Gastroesophageal sphincter (tissue), 4 donors: Measurements from ENCODE around the gene KRTAP5-3. TPM values are rescaled to one million over a fixed set of nuclear protein-coding genes. Genes with fewer than 3 reads are reported as not detected.

Source experiments
- ATAC-seq: fragments of 150-250 bp; one replicate; pipeline ENCODE4 v1.9.1; 2016; ENCODE audit warnings: mild to moderate bottlenecking, moderate library complexity
- H3K27ac ChIP-seq, 4 donors: fragments of 200-600 bp; sonication (generic) in 3 of 4; 1 replicate in 3 of 4; 2 replicates in 1 of 4; pipeline ENCODE4 v1.5.1; 2016 to 2019
- H3K27me3 ChIP-seq: fragments of 200-600 bp; sonication (generic); one replicate; pipeline ENCODE4 v1.5.1; 2019
- H3K36me3 ChIP-seq, 2 donors: fragments of 200-600 bp; sonication (generic); one replicate each; pipeline ENCODE4 v1.5.1; 2019; ENCODE audit warnings: control low read depth in 1 of 2
- H3K4me1 ChIP-seq, 3 donors: fragments of 200-600 bp; sonication (generic); 1 replicate in 2 of 3; 2 replicates in 1 of 3; pipeline ENCODE4 v1.5.1; 2016 to 2019; ENCODE audit warnings: control low read depth in 2 of 3
- H3K4me3 ChIP-seq, 2 donors: fragments of 200-600 bp; sonication (generic); one replicate each; pipeline ENCODE4 v1.5.1; 2019; ENCODE audit warnings: mild to moderate bottlenecking in 1 of 2, moderate library complexity in 1 of 2
- H3K9me3 ChIP-seq, 3 donors: fragments of 200-600 bp; sonication (generic); one replicate each; pipeline ENCODE4 v1.5.1; 2017 to 2019; ENCODE audit warnings: control low read depth in 2 of 3
- CTCF ChIP-seq, 4 experiments: fragments of 200-600 bp in 2 of 4; fragments of 450-650 bp in 2 of 4; sonication (generic) in 1 of 4; IDR thresholded peaks; one replicate each; pipeline ENCODE4 v1.5.1; 2017 to 2019; ENCODE audit warnings: antibody characterized with exemption in 4 of 4, mild to moderate bottlenecking in 2 of 4, moderate library complexity in 2 of 4
- EP300 ChIP-seq: sonication (generic); formaldehyde crosslinking; IDR thresholded peaks from one replicate; pipeline ENCODE4 v1.6.1; 2017; ENCODE audit warnings: antibody characterized with exemption, mild to moderate bottlenecking
- POLR2A ChIP-seq, 2 donors: fragments of 450-650 bp; IDR thresholded peaks; one replicate each; pipeline ENCODE4 v1.6.1; 2017; ENCODE audit warnings: antibody characterized with exemption in 2 of 2, mild to moderate bottlenecking in 2 of 2, moderate library complexity in 1 of 2
- POLR2AphosphoS5 ChIP-seq: sonication (generic); formaldehyde crosslinking; IDR thresholded peaks from one replicate; pipeline ENCODE4 v1.6.1; 2017; ENCODE audit warnings: antibody characterized with exemption
- WGBS, 2 donors: methylation state at CpG; one replicate each; pipeline ENCODE4 v1.1.5; 2018; ENCODE audit warnings: low coverage in 1 of 2; 5-methylcytosine and 5-hydroxymethylcytosine counted together
- total RNA-seq, 4 donors: library from RNA; depleted of rRNA; stranded (reverse); fragments of >200 nt; gene quantifications; one replicate each; pipeline ENCODE4 v1.1.0, GENCODE V29; 2016

Gene KRTAP5-3
- total RNA-seq, 4 donors from 2014 or later: not detected

GRCh38 chr11:1559111-1559951, 48.9 kb downstream of the KRTAP5-3 start:
- peak overlapping the region; percentile 83 to 99 (median 95) for H3K27ac ChIP-seq
- H3K27me3 ChIP-seq: no peaks in the 10 kb centered on the region
- H3K4me3 ChIP-seq: peak overlapping the region in 1 of 2 donors; percentile 31
- peak in 1 of 2 donors; percentile 21 for TF ChIP-seq POLR2A (IDR thresholded peaks at IDR 0.05)
- peak in 2 of 4 experiments; percentile 9 to 18 for TF ChIP-seq CTCF (IDR thresholded peaks at IDR 0.05)
- TF ChIP-seq EP300: no peak
- TF ChIP-seq POLR2AphosphoS5: peak; percentile 97
- H3K4me1 ChIP-seq: peaks cover 3 to 67% (median 29%) of the 10 kb centered on the region in 3 donors
- ATAC-seq: peak; percentile 90
- H3K9me3 ChIP-seq: no peaks in the 10 kb centered on the region
- WGBS, 2 donors: no CpG with 5 or more reads among the region's 29 CpGs
- peaks cover 0 to 37% of the 10 kb centered on the region in 2 donors for H3K36me3 ChIP-seq

DNA sequence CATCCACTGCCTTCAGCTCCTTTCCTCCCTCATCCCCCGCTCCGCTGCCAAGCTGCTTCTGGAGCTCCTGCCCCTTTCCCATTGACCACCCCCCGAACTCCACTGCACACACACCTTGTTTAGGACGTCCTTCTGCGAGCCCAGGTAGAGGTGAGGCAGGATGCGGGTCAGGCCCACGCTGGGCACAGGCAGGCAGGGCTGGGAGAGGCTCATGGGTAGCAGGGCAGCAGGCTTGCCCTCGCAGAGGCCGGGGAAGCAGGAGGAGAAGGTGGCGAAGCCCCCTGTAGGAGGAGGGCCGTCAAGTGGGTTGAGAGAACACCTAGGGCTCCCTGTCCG, 49.5 kb downstream of the KRTAP5-3 start:
- ATAC-seq: no peak
- WGBS, 2 donors: no CpG with 5 or more reads among the region's 12 CpGs
- Histone ChIP-seq H3K4me1 (peaks cover 3 to 61% (median 26%) of the 10 kb centered on the region in 3 donors), H3K27me3 (no peaks in the 10 kb centered on the region), H3K27ac (peak overlapping the region; percentile 83 to 99 (median 95)), H3K36me3 (peaks cover 0 to 35% of the 10 kb centered on the region in 2 donors), H3K9me3 (no peaks in the 10 kb centered on the region), H3K4me3 (peak overlapping the region in 1 of 2 donors; percentile 31)
- TF ChIP-seq EP300: no peak
- TF ChIP-seq CTCF (IDR thresholded peaks at IDR 0.05): no peak
- no peak for TF ChIP-seq POLR2AphosphoS5
- no peak for TF ChIP-seq POLR2A (IDR thresholded peaks at IDR 0.05)

- H3K4me1 ChIP-seq: peaks cover 3 to 58% (median 26%) of the 10 kb centered on the region in 3 donors
- H3K27ac ChIP-seq: peak overlapping the region; percentile 83 to 99 (median 95)
- H3K27me3 ChIP-seq: no peaks in the 10 kb centered on the region
- WGBS, 2 donors: 30% methylated on average over 7 of the region's 29 CpGs; no CpG with 5 or more reads in 1 of the 2 donors
- TF ChIP-seq POLR2AphosphoS5 (peak; percentile 66), CTCF (IDR thresholded peaks at IDR 0.05) (no peak), POLR2A (IDR thresholded peaks at IDR 0.05) (no peak), EP300 (no peak)
- H3K36me3 ChIP-seq: peaks cover 0 to 29% of the 10 kb centered on the region in 2 donors
- H3K4me3 ChIP-seq: peak overlapping the region in 1 of 2 donors; percentile 31
- no peaks in the 10 kb centered on the region for H3K9me3 ChIP-seq
- ATAC-seq: peak; percentile 60
These were observed 50.1 kb downstream of the KRTAP5-3 start for GRCh38 chr11:1557904-1558774.

Other genes with a start within 250 kb of the KRTAP5-3 start
- 1 to 10 TPM; 1.4 to 8.6 (median 2.0) TPM for gene BRSK2, start 218.5 kb downstream of the KRTAP5-3 start, total RNA-seq
- 100 to 1,000 TPM in 2 of 4 donors, 10 to 100 TPM in 2; 59.6 to 103 (median 87.8) TPM for gene MOB2, start 121.7 kb downstream of the KRTAP5-3 start, total RNA-seq
- gene DUSP8, start 36.2 kb downstream of the KRTAP5-3 start, total RNA-seq: 1 to 10 TPM; 3.3 to 7.8 (median 4.9) TPM
- gene KRTAP5-1, start 23.2 kb downstream of the KRTAP5-3 start, total RNA-seq: not detected
- not detected for gene KRTAP5-2, start 10.2 kb downstream of the KRTAP5-3 start, total RNA-seq
- not detected for gene KRTAP5-4, start 13.7 kb upstream of the KRTAP5-3 start, total RNA-seq
- gene KRTAP5-5, start 21.3 kb upstream of the KRTAP5-3 start, total RNA-seq: not detected
- gene KRTAP5-6, start 88.7 kb upstream of the KRTAP5-3 start, total RNA-seq: not detected
- under 1 TPM in 3 of 4 donors, not detected in 1; 0.13 to 0.85 (median 0.31) TPM for gene IFITM10, start 142.1 kb upstream of the KRTAP5-3 start, total RNA-seq
- gene CTSD, start 155.5 kb upstream of the KRTAP5-3 start, total RNA-seq: 100 to 1,000 TPM; 182 to 290 (median 238) TPM
- gene SYT8, start 226.5 kb upstream of the KRTAP5-3 start, total RNA-seq: 1 to 10 TPM in 1 of 4 donors, not detected in 3; 2.2 TPM
- 1 to 10 TPM in 1 of 4 donors, not detected in 3; 1.0 TPM for gene TNNI2, start 230.5 kb upstream of the KRTAP5-3 start, total RNA-seq
- gene LSP1, start 244.6 kb upstream of the KRTAP5-3 start, total RNA-seq: 100 to 1,000 TPM in 1 of 4 donors, 10 to 100 TPM in 3; 13.4 to 133 (median 47.7) TPM